ENCODE results near the gene STK39.

DNA sequence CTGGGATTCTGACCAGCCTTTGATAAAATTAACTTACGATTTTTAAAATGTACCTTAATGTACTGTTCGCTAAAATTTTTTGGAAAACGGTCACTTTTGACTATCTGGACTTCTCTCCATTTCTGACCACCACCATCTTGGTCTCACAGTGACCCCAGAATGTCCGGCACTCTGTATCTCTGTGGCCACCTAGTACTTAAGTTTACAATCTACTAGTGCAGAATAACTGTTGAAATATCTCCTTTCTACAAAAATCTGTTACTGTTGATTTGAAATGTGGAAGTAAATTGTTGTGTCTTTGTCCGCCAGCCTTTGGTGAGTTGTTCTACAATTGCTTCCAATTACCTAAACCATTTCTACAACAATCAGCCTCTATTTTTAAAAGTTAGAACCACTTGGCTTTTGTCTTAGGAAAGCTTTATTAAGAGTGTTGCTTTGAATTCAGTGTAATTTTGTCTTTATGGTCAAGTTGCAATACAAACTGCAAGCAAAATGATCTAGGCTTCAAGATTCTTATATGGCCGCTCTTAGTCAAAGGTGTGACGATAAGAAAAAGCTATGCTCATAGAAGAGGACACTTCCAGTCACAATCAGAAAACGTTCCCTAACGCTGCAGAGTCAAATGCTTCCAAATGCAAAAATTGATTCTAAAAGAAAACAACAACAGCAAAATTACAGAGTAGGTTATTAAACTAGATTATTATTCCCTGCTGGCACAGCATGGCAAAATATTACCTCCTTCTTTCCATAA, 283.3 kb downstream of the STK39 start:
- TF ChIP-seq, protein P1, sequence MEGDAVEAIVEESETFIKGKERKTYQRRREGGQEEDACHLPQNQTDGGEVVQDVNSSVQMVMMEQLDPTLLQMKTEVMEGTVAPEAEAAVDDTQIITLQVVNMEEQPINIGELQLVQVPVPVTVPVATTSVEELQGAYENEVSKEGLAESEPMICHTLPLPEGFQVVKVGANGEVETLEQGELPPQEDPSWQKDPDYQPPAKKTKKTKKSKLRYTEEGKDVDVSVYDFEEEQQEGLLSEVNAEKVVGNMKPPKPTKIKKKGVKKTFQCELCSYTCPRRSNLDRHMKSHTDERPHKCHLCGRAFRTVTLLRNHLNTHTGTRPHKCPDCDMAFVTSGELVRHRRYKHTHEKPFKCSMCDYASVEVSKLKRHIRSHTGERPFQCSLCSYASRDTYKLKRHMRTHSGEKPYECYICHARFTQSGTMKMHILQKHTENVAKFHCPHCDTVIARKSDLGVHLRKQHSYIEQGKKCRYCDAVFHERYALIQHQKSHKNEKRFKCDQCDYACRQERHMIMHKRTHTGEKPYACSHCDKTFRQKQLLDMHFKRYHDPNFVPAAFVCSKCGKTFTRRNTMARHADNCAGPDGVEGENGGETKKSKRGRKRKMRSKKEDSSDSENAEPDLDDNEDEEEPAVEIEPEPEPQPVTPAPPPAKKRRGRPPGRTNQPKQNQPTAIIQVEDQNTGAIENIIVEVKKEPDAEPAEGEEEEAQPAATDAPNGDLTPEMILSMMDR (IDR thresholded peaks at IDR 0.05) = no peak
- no peak for TF ChIP-seq POLR2A (IDR thresholded peaks at IDR 0.05)

Measured in heart left ventricle (tissue), 13 donors.